ENCODE measurements around the gene SLC35F3. TPM values are rescaled to one million over a fixed set of nuclear protein-coding genes. Genes with fewer than 3 reads are reported as not detected.

SLC35F3 gene
- total RNA-seq, 2 donors from 2014 or later, result not detected

- no peaks in the 10 kb centered on the region for H3K27me3 ChIP-seq
- H3K4me3 ChIP-seq, result no peak overlapping the region
- H3K27ac ChIP-seq, result no peak overlapping the region
- H3K9me3 ChIP-seq, result no peaks in the 10 kb centered on the region
- DNase-seq (ENCODE audit: low spot score), result no peak
- TF ChIP-seq, protein P1, sequence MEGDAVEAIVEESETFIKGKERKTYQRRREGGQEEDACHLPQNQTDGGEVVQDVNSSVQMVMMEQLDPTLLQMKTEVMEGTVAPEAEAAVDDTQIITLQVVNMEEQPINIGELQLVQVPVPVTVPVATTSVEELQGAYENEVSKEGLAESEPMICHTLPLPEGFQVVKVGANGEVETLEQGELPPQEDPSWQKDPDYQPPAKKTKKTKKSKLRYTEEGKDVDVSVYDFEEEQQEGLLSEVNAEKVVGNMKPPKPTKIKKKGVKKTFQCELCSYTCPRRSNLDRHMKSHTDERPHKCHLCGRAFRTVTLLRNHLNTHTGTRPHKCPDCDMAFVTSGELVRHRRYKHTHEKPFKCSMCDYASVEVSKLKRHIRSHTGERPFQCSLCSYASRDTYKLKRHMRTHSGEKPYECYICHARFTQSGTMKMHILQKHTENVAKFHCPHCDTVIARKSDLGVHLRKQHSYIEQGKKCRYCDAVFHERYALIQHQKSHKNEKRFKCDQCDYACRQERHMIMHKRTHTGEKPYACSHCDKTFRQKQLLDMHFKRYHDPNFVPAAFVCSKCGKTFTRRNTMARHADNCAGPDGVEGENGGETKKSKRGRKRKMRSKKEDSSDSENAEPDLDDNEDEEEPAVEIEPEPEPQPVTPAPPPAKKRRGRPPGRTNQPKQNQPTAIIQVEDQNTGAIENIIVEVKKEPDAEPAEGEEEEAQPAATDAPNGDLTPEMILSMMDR (IDR thresholded peaks at IDR 0.05), result no peak
- H3K4me1 ChIP-seq, result no peaks in the 10 kb centered on the region
- H3K36me3 ChIP-seq, result no peaks in the 10 kb centered on the region
Observed at GRCh38 chr1:234226819-234227165, 322.3 kb downstream of the SLC35F3 start.

DNA sequence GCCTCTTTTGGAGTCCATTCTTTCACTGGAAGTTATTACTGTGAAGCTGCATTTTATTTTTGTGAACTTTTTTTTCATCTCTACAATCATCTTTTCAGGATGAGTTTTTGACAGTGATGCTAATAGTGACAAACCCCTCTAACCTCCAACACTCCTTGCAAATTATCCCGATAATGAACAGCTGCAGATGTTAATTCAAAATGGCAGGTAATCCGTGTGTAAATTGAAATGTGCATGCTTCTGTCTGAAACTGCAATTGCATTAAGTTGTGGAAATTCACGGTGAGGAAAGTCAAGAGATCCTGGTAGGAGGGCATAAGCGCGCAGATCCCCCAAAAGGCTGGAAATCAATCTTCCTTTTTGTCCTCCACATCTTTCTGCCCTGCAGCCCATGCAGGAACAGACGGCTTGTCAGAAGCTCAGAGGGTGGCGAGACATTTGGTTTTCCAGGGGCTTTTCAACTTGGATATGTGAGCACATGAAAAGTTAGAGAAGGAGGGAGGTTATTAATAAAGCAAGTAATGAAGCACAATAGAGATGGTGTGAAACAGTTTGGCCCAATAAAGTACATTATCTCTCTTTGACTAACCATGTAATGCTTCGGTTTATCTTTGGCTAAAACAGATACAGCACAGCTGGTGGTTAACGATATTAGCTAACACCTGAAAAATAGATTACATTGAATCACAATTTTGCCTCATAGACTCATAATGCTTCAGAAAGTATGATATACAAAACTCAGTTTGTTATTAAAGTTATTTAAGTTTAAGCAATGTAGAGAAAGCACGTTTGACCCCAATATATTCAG lies 325.3 kb downstream of the SLC35F3 start:
- Histone ChIP-seq H3K27me3 (no peaks in the 10 kb centered on the region), H3K4me1 (no peaks in the 10 kb centered on the region), H3K36me3 (no peaks in the 10 kb centered on the region), H3K4me3 (no peak overlapping the region), H3K27ac (no peak overlapping the region), H3K9me3 (no peaks in the 10 kb centered on the region)
- TF ChIP-seq, protein P1 (IDR thresholded peaks at IDR 0.05), result no peak
- no peak for DNase-seq (ENCODE audit: low spot score)

DNA sequence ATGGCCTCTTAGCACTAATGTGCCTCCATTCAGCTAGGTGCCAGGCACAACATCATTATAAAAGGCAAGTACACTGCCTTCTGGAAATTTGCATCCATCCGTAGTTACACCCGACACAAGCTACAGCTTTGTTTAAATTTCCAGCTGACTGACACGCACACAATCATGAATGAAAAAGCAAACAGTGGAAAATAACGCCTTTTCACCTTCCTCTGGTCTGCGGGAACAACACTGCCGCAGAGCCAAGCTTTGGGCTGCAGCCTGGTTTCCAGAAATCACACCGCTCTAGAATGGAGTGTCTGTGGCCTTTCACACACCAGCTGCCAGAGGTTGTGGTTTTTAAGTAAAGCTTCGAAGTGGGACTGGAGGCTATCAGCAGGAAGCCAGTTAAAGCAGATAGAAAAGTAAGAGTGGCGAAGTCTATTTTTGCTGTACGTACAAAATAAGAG lies 326.0 kb downstream of the SLC35F3 start:
- no peak for DNase-seq (ENCODE audit: low spot score)
- TF ChIP-seq, protein P1 (IDR thresholded peaks at IDR 0.05), result no peak
- no peaks in the 10 kb centered on the region for H3K27me3 ChIP-seq

DNA sequence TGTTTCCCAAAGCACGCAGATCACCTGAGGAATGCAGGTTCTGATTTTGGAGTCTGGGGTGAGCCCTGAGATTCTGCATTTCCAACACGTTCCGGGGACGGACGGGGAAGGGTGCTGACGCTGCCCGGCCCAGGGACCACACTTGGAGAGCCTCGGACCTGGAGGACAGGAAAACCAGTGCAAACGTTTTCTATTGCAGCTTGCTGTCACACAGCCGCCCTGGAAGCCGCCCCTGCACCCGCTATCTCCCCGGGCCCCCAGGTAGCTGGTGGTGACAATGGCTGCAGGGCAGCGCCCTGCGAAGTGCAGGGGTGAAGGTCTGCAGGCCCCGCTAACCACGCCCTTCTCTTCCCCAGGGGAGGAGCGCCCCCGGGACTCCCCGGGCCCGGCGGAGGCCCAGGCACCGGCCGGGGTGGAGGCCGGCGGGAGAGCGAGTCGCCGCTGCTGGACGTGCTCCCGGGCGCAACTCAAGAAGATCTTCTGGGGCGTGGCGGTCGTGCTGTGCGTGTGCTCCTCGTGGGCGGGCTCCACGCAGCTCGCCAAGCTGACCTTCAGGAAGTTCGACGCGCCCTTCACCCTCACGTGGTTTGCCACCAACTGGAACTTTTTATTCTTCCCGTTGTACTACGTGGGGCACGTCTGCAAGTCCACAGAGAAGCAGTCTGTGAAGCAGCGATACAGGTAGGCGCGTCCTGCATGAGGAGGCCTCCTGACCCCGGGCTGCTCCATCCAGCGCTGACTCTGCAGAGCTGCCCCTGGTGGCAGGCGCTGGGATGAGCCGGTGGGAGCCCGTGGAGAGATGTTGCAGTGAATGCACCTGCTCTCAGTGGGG lies 326.8 kb downstream of the SLC35F3 start:
- TF ChIP-seq, protein P1 (IDR thresholded peaks at IDR 0.05), result no peak

More for the DNA sequence above, 326.0 kb downstream of the SLC35F3 start:
- no peak overlapping the region for H3K4me3 ChIP-seq
- no peaks in the 10 kb centered on the region for H3K36me3 ChIP-seq
- H3K9me3 ChIP-seq, result no peaks in the 10 kb centered on the region
- H3K4me1 ChIP-seq, result no peaks in the 10 kb centered on the region
- H3K27ac ChIP-seq, result no peak overlapping the region

GRCh38 chr1:234231893-234232276 lies 327.4 kb downstream of the SLC35F3 start:
- no peaks in the 10 kb centered on the region for H3K4me1 ChIP-seq
- no peaks in the 10 kb centered on the region for H3K27me3 ChIP-seq
- TF ChIP-seq, protein P1 (IDR thresholded peaks at IDR 0.05), result no peak
- no peak overlapping the region for H3K27ac ChIP-seq
- H3K36me3 ChIP-seq, result no peaks in the 10 kb centered on the region
- DNase-seq (ENCODE audit: low spot score), result no peak
- no peak overlapping the region for H3K4me3 ChIP-seq
- no peaks in the 10 kb centered on the region for H3K9me3 ChIP-seq

More for the DNA sequence above, 326.8 kb downstream of the SLC35F3 start:
- Histone ChIP-seq H3K27me3 (no peaks in the 10 kb centered on the region), H3K36me3 (no peaks in the 10 kb centered on the region), H3K4me3 (no peak overlapping the region), H3K4me1 (no peaks in the 10 kb centered on the region), H3K9me3 (no peaks in the 10 kb centered on the region), H3K27ac (no peak overlapping the region)
- no peak for DNase-seq (ENCODE audit: low spot score)

Data from right atrium auricular region (tissue), 2 donors.